HG02610 (cell line): ENCODE data around the gene SORBS2.

Experiments used
- ATAC-seq: cut with Tn5 transposase; IDR thresholded peaks from one replicate; pipeline ENCODE4 v1.9.1; 2021; ENCODE audit warnings: mild to moderate bottlenecking, moderate library complexity; ENCODE audit not compliant: unreplicated experiment

The SORBS2 gene

DNA sequence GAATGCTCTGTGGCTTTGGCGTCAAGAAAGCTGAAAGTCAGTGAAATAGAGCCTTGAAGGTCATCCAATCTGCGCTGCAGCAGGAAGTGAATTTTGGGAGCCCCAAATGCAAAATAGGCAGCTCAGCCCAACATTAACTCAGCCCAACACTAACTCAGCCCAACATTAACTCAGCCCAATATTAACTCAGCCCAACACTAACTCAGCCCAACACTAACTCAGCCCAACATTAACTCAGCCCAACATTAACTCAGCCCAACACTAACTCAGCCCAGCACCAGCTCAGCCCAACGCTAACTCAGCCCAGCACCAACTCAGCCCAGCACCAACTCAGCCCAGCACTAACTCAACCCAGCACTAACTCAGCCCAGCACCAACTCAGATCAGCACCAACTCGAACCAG lies 71.5 kb downstream of the SORBS2 start:
- ATAC-seq: no peak

DNA sequence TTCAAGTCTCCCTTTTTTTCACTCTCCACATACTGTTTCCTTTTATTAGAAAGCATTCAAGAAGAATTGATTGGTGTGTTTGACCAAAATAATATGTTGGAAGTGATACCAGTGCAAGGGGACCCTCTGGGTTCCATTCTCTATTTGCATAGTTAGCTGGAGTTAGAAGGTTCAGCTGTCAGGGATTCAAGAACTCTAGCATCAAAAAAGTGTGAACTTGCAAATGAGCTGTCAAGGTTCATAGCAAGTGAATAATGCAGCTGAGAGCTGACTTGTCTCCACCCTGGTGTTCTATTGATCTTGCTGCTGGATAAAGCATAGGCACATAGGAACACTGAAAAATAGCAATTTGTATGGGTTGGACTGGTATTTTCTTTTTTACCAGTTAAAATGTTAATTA lies 73.2 kb downstream of the SORBS2 start:
- no peak for ATAC-seq

DNA sequence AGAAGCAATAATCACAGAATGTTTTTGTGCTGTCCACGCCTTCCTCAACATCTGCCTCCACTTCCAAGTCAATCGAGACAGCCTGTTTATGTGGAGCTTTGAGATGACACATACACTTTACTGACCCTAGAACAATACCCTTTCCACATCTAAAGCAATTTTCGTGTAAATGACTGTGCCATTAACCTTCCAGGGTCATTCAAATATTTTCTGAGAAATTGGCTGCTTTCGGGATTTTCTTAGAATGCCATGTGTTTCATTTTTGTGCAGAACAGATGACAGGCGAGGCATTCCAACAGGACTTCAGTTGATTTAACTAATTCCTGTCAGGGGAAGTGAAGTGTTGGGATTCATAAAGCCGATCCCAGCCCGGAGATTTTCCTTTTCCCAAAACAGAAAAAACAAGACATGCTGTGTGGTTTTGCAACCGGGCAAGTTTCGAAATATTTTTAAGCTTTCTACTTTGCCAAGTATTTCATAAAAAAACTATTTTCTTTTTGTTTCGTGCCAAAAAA lies 73.9 kb downstream of the SORBS2 start:
- no peak for ATAC-seq

DNA sequence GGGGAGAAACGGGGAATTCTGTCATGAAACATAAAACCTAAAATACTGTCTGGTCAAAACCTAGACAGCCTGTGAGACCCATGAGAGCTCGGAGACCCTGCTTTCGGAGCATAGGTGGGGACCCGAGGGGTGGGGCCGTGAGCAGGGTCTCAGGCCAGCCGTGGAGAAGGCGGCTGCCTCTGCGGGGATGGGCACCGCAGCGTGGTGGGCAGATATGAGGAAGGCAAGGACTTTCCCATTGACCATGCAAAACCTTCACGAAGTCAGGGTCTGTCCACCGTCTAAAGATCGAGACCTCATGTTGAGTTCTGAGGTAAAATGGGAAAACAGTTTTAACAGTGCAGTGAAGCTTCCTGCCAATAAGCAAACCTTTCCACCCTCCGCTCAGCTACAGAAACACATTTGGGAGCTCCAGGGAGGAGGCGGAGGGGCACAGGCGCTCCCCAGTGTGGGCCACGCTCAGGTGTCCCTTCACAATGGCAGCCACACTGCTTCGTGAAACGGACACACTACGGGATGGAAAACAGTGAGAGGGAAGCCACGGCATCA lies 74.4 kb downstream of the SORBS2 start:
- no peak for ATAC-seq

DNA sequence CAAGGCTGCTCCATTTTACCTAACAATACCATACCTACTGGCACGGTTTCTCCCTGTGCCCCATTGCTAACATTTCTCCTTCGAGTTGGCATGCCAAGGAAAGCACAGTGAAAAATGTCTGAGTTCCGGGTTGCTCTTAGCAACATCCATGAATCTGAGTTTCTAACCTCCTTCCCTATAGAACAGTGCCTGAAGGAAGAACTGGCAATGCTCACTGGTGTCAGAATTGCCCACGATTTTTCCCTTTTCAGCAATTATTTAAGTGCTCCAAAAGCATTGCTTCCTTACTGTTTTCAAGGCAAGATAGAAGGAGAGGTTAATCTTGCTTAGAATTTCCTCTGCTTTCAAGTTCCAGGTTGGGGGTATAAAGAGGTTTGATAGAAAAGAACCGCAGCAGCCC lies 75.1 kb downstream of the SORBS2 start:
- no peak for ATAC-seq

DNA sequence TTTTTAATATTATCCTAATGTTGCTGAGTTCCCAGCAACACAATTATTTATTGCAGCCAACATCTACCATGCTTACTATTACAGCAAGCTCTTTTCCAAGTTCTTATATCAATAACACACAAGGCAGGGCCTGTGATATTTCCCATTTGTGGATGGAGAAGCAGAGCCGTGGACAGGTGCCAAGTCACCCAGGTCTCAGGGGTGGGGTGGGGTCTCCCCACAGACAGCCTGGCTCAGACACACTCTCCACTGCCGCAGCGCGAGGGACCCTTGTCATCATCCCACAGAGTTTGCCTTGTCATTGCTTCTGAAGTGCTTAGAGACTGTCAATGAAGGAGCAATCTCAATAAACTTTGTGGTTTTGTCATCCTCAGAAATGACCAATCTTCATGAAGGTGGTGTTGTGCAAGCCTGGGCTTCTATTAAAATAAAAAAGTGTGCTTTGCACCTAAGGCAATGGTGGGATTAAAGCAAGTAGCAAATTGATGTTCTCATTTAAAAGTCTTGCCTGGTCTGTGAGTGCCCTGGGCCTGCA lies 76.1 kb downstream of the SORBS2 start:
- ATAC-seq: no peak

DNA sequence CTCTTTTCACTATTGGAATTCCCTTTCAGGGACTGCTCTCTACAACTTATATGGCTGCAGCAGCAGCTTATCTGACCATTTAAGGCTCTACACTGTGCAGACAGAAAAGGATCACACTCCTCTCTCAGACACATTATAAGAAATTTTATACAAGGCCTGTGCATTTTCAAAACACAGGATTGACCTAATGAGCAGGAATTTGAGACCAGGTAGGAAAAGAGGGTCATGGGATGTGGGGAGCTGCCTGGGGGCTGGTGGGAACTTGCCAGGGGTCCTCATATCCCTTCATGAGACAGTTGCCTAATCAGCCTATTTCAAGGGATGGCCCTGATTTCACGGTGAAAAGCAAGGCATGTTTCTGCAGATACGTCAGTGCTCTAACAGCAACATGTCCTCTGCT lies 77.1 kb downstream of the SORBS2 start:
- no peak for ATAC-seq

DNA sequence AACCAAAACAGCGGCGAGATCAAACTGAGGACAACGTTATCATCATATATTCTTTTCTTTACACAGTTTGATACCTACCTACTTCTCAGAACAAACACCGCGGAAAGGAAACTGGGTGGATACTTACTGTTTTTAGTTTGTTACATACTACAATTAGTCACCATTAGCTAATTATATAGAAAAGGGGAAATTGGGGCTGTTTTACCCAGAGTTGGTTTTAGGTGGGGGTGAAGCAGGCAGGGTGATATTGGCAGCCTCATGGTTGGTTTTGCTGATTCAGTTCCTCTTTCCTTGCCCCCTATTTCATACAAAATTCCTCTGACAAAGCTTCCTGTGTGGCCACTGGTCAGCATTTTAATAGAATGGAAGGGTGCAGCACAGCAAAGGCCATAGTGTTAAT lies 77.8 kb downstream of the SORBS2 start:
- peak; percentile 65 for ATAC-seq

DNA sequence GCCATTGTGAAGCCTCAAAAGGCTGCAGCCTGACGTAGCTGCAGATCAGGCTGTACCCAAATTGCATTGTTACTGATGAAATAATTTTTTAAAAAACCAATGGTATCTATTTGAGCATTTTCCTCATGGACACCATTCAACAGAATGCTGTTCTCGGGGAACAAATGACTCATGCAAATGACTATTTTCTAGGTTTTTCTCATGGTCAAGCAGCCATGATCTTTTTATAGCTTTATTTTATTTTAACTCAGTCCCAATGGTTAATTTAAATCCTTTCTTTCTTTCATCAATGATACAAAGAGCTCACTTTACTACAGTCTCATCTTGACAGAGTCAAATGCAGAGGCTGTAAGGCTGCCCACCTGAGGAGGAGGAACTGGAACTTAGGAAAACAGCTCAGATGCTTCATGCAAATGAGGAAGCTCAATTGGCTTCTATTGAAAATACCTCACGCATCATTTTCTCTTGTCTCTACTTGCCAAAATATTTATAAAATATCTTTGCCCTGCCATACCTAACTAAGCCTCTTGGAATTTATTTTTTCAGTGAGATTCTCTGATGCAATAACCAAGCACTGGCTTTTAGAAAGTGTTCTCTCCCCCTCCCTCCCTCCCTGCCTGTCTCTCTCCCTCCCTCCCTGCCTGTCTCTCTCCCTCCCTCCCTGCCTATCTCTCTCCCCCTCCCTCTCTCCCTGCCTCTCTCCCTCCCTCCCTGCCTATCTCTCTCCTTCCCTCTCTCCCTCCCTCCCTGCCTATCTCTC lies 81.0 kb downstream of the SORBS2 start:
- ATAC-seq: peak; percentile 55

DNA sequence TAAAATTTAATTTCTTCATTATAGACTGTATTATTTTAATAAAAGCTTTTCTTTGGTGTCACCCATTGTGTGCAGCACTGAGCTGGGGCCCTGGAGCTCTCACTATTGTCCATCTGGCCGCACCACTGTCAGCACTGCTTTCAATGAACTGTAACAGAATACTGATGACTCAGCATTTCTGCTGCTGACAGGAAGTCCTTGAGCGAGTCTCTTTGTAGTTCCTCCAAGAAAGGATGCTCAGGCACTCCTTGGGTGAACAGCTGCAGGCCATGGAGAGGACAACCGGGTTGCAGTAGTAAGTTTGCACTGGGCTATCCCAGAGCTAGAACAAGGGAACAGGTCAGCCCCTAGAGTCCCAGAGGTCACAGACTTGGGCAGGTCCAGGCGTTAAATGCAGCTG lies 81.6 kb downstream of the SORBS2 start:
- peak; percentile 15 for ATAC-seq

DNA sequence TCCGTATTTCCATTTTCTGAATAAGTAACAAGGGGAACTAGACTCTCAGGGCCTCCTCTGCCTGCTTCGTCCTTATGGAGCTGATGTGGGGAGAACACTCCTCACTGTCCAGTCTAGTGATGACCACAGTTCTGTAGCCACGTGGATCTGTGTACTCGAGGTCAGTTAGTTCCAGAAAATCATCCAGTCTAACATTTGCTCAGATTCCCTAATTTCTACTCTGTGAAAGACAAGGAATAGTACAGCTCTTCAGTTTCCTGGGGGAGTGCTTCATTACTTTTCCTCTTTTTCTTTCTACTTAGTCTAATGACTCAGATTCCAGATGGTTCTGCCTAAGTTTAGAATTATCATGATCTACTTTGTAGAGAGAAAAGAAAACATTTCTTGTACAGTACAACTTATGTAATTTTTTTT lies 82.6 kb downstream of the SORBS2 start:
- ATAC-seq: no peak

DNA sequence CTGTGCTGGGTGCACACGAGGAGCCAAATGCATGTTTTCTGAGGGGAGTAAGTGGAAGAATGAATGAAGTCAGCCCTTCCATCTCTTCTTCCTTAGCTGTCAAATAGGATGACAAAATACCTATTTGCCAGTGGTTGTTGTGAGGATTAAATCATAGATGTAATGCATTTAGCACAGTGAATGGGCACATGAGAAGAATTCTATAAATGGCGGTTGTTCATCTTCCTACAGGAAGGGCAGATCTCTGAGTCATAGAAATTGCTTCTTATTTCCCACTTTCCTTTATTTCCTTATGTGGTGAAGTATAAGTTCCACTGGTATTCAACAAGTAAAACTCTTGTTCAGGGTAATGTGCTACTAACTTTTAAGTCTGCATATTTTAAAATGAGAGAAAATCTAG lies 83.1 kb downstream of the SORBS2 start:
- no peak for ATAC-seq

DNA sequence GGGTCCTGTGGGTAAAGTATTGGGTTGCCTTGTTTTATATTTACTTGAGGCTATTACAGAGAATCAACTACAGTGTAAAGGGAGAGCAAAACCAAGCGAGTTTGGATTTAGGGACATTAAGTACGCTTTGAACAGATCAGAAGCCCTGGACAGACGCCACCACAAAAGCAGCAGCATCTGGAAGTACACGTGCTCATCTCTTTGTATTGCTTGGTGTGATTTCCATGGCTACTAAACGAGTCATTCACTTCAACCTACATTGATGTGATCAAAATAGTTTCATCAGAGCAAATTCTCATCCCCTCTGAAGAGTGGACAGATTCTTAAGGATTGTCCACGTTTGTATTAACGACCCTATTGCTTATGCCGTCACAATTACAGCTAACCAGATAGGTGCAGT lies 85.1 kb downstream of the SORBS2 start:
- ATAC-seq: no peak

DNA sequence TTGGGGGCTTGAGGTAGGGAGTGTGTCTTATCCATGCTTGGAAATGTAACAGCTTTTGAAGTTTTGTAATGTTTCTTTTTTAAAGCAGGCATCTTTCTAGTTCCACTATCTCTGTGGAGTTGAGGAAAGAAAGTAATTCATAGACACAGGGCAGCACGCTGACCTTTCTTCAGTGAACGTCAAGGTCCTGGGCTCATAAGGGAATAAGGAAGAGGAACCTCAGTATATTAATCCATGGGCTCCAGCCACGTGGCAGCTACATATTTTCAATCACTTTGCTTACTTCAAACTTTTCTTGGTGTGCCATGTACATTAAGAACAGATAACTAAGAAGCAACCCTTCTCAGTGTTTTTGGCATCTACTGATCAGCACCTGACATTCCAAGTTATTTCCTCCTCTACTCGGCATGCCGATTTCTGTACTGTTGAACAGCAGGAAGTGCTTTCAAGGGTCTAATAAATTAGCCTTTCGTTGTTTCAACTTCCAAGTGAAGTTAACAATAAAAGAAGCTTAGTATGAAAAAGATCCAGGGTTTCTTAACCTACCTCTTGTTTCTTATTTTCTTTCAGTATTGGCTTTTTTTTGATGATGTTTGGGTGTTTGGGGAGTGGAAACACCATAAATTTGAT lies 88.2 kb downstream of the SORBS2 start:
- no peak for ATAC-seq

DNA sequence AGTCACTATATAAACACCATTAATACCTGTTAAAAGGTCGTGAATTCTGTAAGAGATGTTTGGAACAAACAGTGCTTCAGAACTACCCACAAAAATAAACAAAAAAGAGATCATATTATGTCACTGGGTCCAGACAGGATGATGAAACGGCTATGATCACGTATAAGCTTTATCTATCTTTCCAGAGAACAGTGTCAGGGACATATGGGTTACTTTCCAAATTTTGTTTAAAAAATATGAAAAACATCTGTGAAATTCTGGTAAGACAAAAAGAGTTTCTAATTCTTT lies 90.0 kb downstream of the SORBS2 start:
- no peak for ATAC-seq

DNA sequence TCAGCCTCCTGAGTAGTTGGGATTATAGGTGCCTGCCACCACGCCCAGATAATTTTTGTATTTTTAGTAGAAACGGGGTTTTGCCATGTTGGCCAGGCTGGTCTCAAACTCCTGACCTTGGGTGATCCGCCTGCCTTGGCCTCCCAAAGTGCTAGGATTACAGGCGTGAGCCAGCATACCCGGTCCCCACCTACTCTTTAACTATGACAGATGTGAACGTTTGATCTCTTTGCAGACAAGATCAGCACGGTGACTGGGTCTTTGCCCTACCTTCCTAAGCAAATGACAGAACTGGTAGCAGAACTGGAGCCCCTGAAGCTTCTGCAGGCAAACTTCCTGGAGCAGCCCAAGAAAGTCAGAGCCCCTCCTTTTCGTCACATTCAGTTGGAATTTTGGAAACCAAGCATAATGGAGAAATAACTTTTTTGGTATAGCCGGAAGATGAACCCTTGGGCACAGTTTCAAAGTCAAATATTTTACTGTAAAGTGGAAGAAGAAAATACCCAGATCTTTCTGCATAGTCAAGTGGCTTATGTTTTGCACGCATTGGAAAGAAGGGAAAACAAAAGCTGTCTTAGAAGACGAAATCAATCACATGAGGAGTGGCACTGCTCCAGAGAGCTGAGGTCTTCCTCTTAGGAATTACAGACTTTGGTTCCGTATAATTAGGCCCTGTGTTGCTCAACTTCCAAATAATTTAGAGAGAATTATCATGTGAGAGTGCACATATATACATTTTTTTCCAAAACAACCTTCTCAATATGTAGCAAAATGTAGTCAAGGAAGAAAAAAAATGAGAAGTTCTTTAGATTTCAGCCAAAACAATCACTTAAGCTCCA lies 90.6 kb downstream of the SORBS2 start:
- no peak for ATAC-seq

DNA sequence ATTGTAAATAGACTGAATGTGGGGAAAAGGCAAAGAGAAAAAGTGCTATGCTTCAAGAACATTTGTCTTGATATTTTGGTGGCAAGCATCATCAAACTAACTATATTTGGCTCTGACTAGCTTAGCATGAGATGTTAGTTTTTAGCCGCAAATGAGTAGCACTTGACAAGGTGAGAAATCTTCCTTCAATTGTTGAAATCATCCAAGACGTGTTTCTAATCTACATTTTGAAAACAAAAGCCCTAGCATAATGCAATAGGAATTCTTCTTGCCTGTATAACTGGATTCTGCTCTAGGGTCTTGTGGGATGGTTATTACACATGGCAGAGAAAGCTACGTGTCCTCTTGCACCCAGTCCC lies 92.5 kb downstream of the SORBS2 start:
- ATAC-seq: no peak

DNA sequence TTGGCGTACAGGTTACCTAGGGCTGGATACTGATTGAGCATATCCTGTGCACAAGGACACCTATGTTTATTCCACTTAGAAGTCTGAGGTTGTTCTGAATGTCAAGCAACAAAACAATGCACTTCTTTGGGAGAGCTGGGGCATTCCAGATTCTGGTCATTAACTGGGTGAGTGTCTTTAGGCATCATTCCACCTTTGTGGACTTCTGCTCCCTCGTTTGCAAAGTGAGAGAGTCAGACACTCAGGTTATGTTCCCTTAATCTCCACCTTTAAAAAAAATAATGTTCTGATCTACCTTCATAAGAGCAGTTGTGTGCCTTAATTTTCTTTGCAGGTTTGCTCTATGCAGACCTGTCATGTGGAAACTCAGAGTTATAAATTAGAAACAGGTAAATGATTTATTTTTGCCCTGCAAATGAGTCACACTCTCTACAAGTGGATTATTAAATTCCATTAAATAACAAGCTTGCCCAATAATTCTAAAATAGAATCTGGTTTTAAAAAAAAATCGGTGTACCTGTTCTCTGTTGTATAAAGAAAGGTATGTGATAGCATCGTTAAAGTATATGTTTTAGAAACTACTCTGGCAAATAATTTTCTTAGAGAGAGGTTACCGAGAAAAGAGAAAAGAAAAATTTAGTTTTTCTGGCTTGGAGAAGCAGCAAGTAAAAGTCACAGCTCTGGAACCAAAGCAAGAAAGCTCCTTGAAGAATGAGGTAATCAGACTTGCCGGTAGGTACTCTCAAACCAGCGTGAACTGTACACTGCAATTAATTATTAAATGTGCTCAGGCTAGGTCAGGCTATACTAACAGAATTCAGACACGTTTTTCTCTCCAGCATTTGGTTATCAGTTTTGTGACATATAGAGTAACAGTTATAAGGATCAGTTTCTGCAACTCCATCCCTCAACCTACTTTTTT lies 93.2 kb downstream of the SORBS2 start:
- no peak for ATAC-seq

DNA sequence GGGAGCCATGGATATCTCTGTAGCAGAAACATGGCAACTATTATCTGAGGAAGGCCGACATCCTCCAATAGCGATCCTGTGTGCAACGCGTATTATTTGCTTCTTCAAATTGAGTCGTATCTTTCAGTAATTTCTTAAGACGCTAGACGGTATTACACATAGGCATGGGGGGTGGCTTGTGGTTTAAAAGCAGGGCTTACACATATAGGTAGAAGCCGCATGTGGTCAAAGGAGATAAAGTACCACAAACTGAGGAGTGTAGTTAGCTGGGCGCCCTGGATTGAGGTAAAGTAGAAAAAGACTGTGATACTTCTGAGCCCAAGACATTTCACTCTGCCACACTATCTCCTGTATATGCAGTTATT lies 94.6 kb downstream of the SORBS2 start:
- no peak for ATAC-seq

DNA sequence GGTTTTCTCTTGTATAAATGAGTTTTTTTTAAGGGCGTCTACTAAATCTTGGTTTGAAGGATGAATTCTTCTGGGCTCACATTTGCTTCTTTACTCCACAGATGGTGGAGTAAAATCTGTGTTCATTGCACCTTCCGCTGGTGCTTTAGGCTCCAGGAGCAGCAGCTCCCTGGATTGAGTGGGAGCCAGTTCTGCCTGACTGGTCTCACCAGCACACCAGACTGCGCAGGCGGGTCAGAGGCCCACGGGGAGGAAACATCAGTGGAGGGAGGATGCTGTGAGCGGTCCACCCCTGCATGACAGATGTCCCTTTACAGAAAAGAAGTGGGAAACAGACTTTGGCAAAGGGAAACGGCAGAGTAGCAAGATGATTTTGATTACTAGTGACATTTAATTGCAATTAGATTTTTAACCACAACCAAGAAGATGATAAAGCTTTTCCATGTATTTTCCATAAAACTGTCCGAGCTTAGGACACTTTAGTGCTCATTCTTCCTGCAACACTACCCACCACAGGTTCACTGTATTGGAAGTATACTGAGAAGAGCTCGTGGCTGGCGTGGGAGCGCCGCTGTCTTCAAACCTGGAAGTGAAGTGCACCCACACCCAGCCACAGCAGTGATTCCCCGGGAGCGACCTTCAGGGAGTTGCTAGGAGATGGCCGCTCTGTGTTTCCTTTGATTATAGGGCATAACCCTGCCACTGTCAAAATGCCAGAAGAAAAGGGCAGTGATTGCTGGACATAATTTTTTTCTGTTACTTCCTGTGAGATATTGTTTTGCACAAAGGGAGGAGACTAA lies 95.2 kb downstream of the SORBS2 start:
- ATAC-seq: no peak
